Anterior cingulate cortex (tissue), 58 donors: ENCODE data around the gene UGT1A8.
"Not testable (repeated sequence)": the region's sequence is repeated elsewhere in the genome, so short reads cannot be mapped to it uniquely, and the experiment has no call there.

Experiments
- DNase-seq, 58 donors: peaks; one replicate each; lab custom pipeline; 2025; lab: John Stamatoyannopoulos, UW

Gene UGT1A8

GRCh38 chr2:233617476-233617875 is at the start of gene UGT1A8:
Gene UGT1A8 (plus strand): TSS chr2:233617633. CDS start chr2:233617708, 75 bp downstream.
- DNase-seq = not testable (repeated sequence)

- no peak for DNase-seq
Observed at GRCh38 chr2:233571001-233571400, 46.4 kb upstream of the UGT1A8 start.

GRCh38 chr2:233571462-233571861 is 46.0 kb upstream of the UGT1A8 start:
- no peak for DNase-seq

DNA sequence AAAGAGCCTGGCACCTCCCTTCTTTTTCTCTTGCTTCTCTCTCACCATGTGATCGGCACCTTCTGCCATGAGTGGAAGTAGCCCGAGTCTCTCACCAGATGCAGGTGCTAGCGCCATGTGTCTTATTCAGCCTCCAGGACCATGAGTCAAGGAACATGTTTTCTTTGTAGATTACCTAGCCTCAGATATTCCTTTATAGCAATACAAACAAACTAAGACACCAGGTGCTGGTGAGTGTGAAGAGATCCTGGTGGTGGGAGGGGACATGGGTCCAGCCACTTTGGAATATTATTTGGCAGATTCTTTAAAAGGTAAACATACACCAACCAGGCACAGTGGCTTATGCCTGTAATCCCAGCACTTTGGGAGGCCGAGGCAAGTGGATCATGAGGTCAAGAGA is 45.0 kb upstream of the UGT1A8 start:
- no peak for DNase-seq

DNA sequence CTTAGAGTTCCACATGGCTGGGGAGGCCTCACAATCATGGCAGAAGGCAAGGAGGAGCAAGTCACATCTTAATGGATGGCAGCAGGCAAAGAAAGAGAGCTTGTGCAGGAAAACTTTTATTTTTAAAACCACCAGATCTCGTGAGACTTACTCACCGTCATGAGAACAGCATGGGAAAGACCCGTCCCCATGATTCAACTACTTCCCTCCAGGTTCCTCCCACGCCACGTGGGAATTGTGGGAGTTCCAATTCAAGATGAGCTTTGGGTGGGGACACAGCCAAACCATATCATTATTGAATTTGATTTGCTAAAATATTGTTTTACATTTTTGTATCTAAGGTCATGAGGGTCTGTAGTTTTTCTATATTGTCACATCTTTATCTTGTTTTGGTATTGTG is 40.1 kb upstream of the UGT1A8 start:
- DNase-seq = not testable (repeated sequence)

DNA sequence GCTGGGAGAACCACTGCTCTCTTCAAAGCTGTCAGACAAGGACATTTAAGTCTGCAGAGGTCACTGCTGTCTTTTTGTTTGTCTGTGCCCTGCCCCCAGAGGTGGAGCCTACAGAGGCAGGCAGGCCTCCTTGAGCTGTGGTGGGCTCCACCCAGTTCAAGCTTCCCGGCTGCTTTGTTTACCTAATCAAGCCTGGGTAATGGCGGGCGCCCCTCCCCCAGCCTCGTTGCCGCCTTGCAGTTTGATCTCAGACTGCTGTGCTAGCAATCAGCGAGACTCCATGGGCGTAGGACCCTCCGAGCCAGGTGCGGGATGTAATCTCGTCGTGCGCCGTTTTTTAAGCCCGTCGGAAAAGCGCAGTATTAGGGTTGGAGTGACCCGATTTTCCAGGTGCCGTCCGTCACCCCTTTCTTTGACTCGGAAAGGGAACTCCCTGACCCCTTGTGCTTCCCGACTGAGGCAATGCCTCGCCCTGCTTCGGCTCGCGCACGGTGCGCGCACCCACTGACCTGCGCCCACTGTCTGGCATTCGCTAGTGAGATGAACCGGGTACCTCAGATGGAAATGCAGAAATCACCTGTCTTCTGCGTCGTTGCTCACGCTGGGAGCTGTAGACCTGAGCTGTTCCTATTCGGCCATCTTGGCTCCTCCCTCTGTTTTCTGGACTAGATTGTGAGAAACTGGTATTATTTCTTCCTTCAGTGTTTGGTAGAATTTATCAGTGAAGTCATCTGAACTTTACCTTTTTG is 34.0 kb upstream of the UGT1A8 start:
- DNase-seq = not testable (repeated sequence)

- no peak for DNase-seq
Observed at GRCh38 chr2:233584210-233584609, 33.2 kb upstream of the UGT1A8 start.

DNA sequence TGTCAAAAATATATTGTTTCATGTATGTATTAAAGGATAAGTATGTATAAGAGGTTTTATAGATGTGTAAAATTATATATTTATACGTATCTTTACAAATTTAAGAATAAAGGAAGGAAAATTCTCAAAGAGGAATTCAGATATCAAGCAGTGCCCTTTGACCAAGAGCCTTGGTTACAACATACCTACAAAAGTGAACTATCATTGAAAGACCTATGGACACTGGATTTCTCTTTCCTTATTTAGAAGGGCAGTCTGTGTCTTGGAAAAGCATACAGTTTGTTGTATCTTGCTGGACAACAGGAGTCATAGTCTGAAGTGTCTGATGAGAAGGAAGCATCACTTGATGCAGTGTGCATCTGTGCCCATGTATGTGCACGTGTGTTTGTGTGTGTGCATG is 29.0 kb upstream of the UGT1A8 start:
- no peak for DNase-seq

- not testable (repeated sequence) for DNase-seq
Observed at GRCh38 chr2:233592706-233593105, 24.7 kb upstream of the UGT1A8 start.

- no peak for DNase-seq
Observed at GRCh38 chr2:233593201-233593600, 24.2 kb upstream of the UGT1A8 start.

- DNase-seq = no peak
Observed at GRCh38 chr2:233597522-233597921, 19.9 kb upstream of the UGT1A8 start.

GRCh38 chr2:233598952-233599351 is 18.5 kb upstream of the UGT1A8 start:
- no peak for DNase-seq

DNA sequence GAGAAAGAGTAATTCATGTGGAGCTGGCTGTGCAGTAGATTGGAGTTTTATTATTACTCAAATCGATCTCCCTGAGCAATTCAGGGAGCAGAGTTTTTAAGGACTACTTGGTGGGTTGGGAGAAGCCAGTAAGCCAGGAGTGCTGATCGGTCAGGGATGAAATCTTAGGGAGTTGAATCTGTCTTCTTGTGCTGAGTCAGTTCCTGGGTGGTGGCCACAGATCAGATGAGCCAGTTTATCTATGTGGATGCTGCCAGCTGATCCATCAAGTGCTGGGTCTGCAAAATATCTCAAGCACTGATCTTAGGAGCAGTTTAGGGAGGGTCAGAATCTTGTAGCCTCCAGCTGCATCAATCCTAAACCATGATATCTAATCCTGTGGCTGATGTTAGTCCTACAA is 17.0 kb upstream of the UGT1A8 start:
- DNase-seq = no peak

DNA sequence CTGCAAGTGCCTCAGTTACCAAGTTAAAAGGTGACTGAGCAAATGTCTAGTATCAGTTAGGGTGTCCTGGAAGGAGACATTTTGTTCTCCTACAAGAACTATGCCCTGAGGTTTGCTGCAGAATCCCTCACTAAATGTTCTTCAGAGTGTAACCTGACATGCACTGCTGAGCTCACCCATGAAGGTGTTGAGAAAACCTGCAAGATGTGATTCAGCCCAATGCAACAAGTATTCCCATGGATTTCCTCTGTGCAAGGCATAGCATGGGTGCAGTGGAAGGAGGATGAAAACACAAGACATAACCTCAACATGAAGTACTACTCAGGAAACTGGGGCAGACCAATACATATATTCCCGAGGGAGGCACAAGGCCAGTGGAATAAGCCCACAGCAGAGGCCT is 15.4 kb upstream of the UGT1A8 start:
- DNase-seq = no peak

- no peak for DNase-seq
Observed at GRCh38 chr2:233603520-233603919, 13.9 kb upstream of the UGT1A8 start.

- DNase-seq = no peak
Observed at GRCh38 chr2:233604826-233605225, 12.6 kb upstream of the UGT1A8 start.

DNA sequence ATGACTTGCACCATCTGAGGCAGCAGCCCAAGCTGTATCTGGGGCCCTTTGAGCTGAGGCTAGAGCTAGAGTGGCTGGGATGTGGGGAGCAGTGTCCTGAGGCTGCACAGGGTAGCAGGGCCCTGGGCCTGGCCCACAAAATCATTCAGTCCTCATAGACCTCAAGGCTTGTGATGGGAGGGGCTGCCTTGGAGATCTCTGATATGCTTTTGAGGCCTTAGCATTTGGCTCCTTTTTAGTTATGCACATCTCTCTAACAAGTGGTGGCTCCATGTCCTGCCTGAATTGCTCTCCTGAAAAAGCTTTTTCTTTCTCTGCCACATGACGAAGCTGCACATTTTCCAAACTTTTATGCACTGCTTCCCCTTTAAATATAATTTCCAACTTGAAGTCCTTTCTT is 11.8 kb upstream of the UGT1A8 start:
- DNase-seq = no peak

- DNase-seq = no peak
Observed at GRCh38 chr2:233611284-233611683, 6.1 kb upstream of the UGT1A8 start.

- DNase-seq = no peak
Observed at GRCh38 chr2:233620204-233620603, 2.8 kb downstream of the UGT1A8 start.

DNA sequence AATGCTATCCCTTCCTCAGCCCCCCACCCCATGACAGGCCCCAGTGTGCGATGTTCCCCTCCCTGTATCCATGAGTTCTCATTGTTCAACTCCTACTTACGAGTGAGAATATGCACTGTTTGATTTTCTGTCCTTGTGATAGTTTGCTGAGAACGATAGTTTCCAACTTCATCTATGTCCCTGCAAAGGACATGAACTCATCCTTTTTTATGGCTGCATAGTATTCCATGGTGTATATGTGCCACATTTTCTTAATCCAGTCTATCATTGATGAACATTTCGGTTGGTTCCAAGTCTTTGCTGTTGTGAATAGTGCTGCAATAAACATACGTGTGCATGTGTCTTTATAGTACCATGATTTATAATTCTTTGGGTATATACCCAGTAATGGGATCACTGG is 4.4 kb downstream of the UGT1A8 start:
- DNase-seq = not testable (repeated sequence)

DNA sequence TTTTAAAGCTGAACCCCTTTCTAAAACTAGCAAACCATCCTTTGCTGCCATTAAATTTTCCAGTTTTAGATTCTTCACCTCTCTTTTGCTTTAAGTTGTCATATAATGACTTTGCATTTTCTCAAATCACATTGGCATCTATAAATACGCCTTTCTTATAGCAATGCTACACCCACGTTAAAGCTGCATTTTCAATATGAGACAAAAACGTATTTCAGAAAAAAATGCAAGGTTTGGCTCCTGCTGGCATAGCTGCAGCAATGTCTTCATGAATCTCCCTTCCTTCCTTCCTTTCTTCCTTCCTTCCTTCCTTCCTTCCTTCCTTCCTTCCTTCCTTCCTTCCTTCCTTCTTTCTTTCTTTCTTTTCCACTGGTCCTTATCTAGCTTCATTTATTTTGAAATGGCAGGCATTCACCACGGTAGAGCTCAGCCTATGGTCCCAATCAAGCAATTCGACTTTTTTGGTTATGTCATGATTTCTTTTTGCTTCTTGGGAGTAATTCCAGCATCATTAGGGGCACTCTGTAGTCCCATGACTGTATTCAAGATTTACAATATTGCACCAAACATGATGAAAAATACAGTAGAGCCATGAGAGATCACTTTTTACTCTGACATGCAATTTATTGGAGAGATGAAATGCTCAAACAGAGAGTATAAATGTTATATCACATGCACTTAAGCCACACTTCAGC is 10.0 kb downstream of the UGT1A8 start:
- DNase-seq = no peak

DNA sequence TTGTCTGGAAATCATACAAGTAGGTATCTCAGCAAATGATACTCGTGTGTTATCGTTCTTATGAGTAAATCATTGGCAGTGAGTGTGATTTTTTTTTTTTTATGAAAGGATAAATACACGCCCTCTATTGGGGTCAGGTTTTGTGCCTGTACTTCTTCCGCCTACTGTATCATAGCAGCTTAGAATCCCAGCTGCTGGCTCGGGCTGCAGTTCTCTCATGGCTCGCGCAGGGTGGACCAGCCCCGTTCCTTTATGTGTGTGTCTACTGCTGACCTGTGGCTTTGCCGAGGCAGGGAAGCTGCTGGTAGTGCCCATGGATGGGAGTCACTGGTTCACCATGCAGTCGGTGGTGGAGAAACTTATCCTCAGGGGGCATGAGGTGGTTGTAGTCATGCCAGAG is 18.9 kb downstream of the UGT1A8 start, which contains the start of gene UGT1A10:
TSS of gene UGT1A10 (plus strand) at position 143 of the 400 bp plus-strand sequence. CDS start at position 218, 75 bp downstream.
- not testable (repeated sequence) for DNase-seq
